Calu3 (cell line): ENCODE measurements around the gene TH. TPM values are rescaled to one million over a fixed set of nuclear protein-coding genes. Genes with fewer than 3 reads are reported as not detected.

Experiments
- BruUV-seq: library from RNA; stranded (reverse); fragments of 400-500 nt; replicated peaks from 2 replicates; lab custom pipeline; 2021; lab: Mats Ljungman, UMichigan
- CTCF ChIA-PET: fragments of 300-600 bp; sonication (Branson Sonifier 250); formaldehyde crosslinking; loops from one replicate; lab custom pipeline; 2022; ENCODE audit warnings: antibody characterized with exemption; lab: Charles Lee
- DNase-seq: peaks from one replicate; pipeline ENCODE4 v3.0.0; 2022
- H3K27ac Mint-ChIP-seq: one replicate; pipeline ENCODE4 v1.8.0; 2022; ENCODE audit warnings: mixed read lengths; ENCODE audit not compliant: unreplicated experiment
- H3K27me3 Mint-ChIP-seq: one replicate; pipeline ENCODE4 v1.8.0; 2022; ENCODE audit warnings: mixed read lengths; ENCODE audit not compliant: unreplicated experiment
- H3K36me3 Mint-ChIP-seq: one replicate; pipeline ENCODE4 v1.8.0; 2022; ENCODE audit warnings: mild to moderate bottlenecking, moderate library complexity, mixed read lengths; ENCODE audit not compliant: insufficient read depth, unreplicated experiment
- H3K4me1 Mint-ChIP-seq: one replicate; pipeline ENCODE4 v1.8.0; 2022; ENCODE audit warnings: mild to moderate bottlenecking, low read depth, mixed read lengths; ENCODE audit not compliant: unreplicated experiment
- H3K4me3 Mint-ChIP-seq: one replicate; pipeline ENCODE4 v1.8.0; 2022; ENCODE audit warnings: mild to moderate bottlenecking, low read depth, moderate library complexity, mixed read lengths; ENCODE audit not compliant: unreplicated experiment
- H3K9me3 Mint-ChIP-seq: one replicate; pipeline ENCODE4 v1.8.0; 2022; ENCODE audit warnings: low read depth, mixed read lengths; ENCODE audit not compliant: unreplicated experiment
- intact Hi-C: fragments of 100-400 bp; cut with micrococcal nuclease; formaldehyde crosslinking; loops from one replicate; pipeline ENCODE4 v1.10.0; 2022; ENCODE audit not compliant: unreplicated experiment
- total RNA-seq: library from RNA; stranded (reverse); gene quantifications from 2 replicates; pipeline ENCODE4 v1.2.3, GENCODE V29; 2022
- TF ChIP-seq, protein P1 (sequence below): fragments of 200-600 bp; IDR thresholded peaks from one replicate; pipeline ENCODE4 v1.8.0; 2022; ENCODE audit warnings: antibody characterized with exemption; ENCODE audit not compliant: unreplicated experiment

The TH gene
- total RNA-seq, 1 experiment from 2014 or later, result not detected

DNA sequence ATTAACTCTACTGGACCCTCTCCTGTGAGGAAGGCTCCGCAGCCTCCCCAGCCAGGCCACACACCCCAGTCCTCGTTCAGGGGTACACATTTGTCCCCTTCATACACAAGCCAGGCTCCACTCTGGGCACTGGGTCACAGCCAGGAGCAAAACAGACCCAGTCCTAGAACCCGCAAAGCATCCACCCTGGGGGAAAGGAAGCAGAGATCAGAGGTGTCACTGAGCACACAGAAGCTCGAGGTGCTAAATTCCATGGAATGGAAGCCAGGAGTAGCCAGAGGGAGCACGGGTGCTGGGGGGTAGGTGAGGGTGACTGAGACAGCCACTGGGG is 43.6 kb upstream of the TH start:
- peaks cover 3% of the 10 kb centered on the region for H3K9me3 Mint-ChIP-seq
- H3K27me3 Mint-ChIP-seq, result peaks cover 21% of the 10 kb centered on the region

DNA sequence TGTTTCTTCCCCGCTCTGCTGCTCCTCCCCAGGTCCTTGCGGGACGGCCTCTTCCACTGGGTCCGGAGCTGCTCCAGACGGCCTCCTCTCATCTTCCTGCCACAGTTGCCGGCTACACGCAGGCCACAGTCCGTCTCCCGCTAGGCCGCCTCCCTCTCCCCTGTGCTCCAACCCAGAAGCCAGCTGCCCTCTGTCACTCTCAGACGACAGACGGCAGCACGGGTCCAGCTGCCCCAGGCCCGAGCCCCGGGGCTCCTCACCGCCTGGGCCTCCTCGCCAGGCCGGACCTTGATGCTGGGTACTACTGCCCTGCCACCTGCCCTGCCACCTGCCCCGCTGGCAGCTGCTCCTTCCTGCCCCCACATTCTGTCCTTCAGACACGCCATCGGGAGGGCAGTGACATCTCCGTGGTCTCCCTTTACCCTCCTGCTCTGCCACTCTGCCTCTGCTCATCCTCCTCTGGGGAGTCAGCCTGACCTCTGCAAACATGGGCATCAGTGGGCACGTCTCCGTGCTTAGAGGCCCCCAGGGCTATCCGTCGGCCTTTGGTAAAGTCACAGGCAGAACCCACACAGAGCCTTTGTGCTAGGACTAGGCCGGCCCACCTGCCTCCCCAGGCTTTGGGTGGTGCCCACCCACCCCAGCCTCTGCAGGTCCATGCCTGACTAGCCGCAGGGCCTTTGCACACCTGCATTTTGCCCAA is 43.1 kb upstream of the TH start:
- TF ChIP-seq, protein P1, sequence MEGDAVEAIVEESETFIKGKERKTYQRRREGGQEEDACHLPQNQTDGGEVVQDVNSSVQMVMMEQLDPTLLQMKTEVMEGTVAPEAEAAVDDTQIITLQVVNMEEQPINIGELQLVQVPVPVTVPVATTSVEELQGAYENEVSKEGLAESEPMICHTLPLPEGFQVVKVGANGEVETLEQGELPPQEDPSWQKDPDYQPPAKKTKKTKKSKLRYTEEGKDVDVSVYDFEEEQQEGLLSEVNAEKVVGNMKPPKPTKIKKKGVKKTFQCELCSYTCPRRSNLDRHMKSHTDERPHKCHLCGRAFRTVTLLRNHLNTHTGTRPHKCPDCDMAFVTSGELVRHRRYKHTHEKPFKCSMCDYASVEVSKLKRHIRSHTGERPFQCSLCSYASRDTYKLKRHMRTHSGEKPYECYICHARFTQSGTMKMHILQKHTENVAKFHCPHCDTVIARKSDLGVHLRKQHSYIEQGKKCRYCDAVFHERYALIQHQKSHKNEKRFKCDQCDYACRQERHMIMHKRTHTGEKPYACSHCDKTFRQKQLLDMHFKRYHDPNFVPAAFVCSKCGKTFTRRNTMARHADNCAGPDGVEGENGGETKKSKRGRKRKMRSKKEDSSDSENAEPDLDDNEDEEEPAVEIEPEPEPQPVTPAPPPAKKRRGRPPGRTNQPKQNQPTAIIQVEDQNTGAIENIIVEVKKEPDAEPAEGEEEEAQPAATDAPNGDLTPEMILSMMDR, result no peak
- Mint-ChIP-seq H3K4me1 (peaks cover 13% of the 10 kb centered on the region), H3K9me3 (no peaks in the 10 kb centered on the region), H3K27ac (no peak overlapping the region), H3K27me3 (peaks cover 21% of the 10 kb centered on the region), H3K4me3 (no peak overlapping the region), H3K36me3 (peaks cover 5% of the 10 kb centered on the region)
- no TSS peak for BruUV-seq
- intact Hi-C loops, result no loop called here
- no peak for DNase-seq
- CTCF ChIA-PET, result interaction anchor here (1.0 kb wide), 1 partner anchor 8 kb away, joined by 3 read pairs; no protein-coding TSS in a partner anchor

More for the DNA sequence above, 43.6 kb upstream of the TH start:
- no TSS peak for BruUV-seq
- Mint-ChIP-seq H3K27ac (no peak overlapping the region), H3K36me3 (peaks cover 5% of the 10 kb centered on the region), H3K4me1 (peaks cover 13% of the 10 kb centered on the region), H3K4me3 (no peak overlapping the region)
- intact Hi-C loops, result no loop called here
- DNase-seq, result no peak
- TF ChIP-seq, protein P1, result no peak
- CTCF ChIA-PET, result no interaction called here

DNA sequence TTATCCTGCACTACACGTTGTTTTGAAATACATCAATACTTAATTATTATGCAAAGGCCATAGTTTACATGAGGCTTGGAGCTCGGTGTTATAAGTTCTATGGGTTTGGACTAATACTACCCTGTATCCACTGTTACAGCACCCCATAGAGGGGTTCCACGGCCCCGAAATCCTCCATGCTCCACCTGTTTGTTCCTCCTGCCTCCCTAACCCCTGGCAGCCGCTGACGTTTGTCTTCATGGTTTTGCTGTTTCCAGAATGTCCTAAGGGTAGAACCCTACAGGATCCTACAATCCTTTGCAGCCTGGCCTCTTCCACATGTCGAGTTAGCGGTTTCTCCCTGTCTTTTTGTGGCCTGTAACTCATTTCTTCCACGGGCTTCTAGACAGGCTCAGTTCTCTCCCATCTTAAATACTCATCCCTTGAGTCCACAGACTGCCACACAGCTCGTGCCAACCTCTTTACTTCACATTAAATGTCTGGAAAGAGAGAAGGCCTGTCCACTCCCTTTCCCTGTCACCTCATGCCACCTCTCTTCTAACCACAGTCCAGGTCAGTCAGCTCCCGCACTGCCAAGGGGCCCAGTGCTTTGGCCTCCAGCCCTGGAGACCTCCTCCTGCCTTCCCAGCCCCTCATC is 42.4 kb upstream of the TH start:
- BruUV-seq, result no TSS peak
- CTCF ChIA-PET, result interaction anchor here (1.0 kb wide), 1 partner anchor 9 kb away, joined by 3 read pairs; no protein-coding TSS in a partner anchor
- intact Hi-C loops, result no loop called here
- TF ChIP-seq, protein P1, result no peak
- H3K27me3 Mint-ChIP-seq, result peaks cover 22% of the 10 kb centered on the region
- H3K9me3 Mint-ChIP-seq, result no peaks in the 10 kb centered on the region
- H3K36me3 Mint-ChIP-seq, result peaks cover 5% of the 10 kb centered on the region
- H3K4me3 Mint-ChIP-seq, result no peak overlapping the region
- H3K27ac Mint-ChIP-seq, result no peak overlapping the region
- no peak for DNase-seq
- H3K4me1 Mint-ChIP-seq, result peaks cover 17% of the 10 kb centered on the region

DNA sequence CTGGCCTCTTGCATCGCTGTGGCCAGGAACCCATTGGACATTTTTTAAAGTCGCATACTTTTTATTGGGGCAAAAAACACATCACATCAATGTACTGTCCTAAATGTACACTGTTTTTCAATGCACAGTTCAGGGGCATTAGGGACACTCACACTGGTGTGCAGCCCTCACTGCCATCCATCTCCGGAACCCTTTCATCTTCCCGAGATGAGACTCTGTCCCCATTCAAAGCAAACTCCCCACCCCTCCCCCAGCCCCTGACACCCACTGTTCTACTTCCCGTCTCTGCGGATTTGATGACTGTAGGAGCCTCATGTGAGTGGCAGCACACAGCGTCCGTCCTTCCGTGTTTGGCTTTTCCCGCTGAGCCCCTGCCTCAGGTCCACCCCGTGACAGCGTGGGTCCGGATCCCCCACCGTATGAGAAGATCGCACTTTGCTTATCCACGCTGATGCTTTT is 41.8 kb upstream of the TH start:
- Mint-ChIP-seq H3K4me1 (peaks cover 23% of the 10 kb centered on the region), H3K4me3 (no peak overlapping the region), H3K36me3 (peaks cover 5% of the 10 kb centered on the region), H3K27ac (no peak overlapping the region), H3K9me3 (no peaks in the 10 kb centered on the region), H3K27me3 (peaks cover 28% of the 10 kb centered on the region)
- TF ChIP-seq, protein P1, result no peak
- intact Hi-C loops, result no loop called here
- DNase-seq, result no peak
- CTCF ChIA-PET, result interaction anchor here (0.6 to 1.0 kb wide), 2 partner anchors 10 to 619 kb away, joined by 3 read pairs; no protein-coding TSS in a partner anchor
- no TSS peak for BruUV-seq
